DOHH2 (cell line): ENCODE data around the gene MARK1.

Experiments used
- EZH2phosphoT487 ChIP-seq: fragments of 200-600 bp; sonication (generic); IDR thresholded peaks from 2 replicates; pipeline ENCODE4 v1.6.1; 2017; ENCODE audit warnings: borderline replicate concordance, mild to moderate bottlenecking, antibody characterized with exemption, low read length, moderate library complexity, mixed read lengths
- TF ChIP-seq, protein P1 (sequence below): fragments of 200-600 bp; sonication (generic); IDR thresholded peaks from one replicate; pipeline ENCODE4 v1.5.1; 2014; ENCODE audit warnings: antibody characterized with exemption, mild to moderate bottlenecking, low read depth, low read length; ENCODE audit not compliant: poor library complexity, severe bottlenecking

DNA sequence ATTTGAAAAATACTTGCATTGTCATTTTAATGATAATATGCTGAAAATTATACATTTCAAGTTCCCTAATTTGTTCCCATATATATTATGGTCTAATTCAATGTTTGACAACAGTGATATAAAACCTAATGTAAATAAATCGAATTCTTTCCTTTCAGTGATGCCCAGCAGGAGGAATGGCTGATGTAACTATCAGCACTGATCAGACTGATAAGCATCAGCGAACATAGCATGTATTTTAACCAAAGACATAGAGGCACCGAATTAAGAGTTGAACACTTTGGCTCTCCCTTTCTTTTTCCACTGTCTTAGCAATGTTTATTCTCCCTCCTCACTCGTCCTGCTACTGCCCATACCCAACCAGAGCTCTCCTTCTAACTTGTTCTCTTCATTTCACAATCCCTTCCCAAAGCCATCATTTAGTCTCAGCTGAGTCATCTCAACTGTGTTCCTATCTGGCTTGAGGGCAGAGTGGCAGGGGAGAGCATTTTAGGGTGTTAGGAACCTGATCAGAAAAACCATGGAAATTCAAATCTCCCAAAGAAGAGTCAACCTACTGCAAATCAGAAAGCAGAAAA lies 103.4 kb downstream of the MARK1 start:
- TF ChIP-seq, protein P1, sequence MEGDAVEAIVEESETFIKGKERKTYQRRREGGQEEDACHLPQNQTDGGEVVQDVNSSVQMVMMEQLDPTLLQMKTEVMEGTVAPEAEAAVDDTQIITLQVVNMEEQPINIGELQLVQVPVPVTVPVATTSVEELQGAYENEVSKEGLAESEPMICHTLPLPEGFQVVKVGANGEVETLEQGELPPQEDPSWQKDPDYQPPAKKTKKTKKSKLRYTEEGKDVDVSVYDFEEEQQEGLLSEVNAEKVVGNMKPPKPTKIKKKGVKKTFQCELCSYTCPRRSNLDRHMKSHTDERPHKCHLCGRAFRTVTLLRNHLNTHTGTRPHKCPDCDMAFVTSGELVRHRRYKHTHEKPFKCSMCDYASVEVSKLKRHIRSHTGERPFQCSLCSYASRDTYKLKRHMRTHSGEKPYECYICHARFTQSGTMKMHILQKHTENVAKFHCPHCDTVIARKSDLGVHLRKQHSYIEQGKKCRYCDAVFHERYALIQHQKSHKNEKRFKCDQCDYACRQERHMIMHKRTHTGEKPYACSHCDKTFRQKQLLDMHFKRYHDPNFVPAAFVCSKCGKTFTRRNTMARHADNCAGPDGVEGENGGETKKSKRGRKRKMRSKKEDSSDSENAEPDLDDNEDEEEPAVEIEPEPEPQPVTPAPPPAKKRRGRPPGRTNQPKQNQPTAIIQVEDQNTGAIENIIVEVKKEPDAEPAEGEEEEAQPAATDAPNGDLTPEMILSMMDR: no peak
- TF ChIP-seq EZH2phosphoT487: no peak
